GM12865 (cell line): Measurements from ENCODE around the gene ZNF148.

Source experiments
- DNase-seq: peaks from one replicate; pipeline ENCODE4 v3.0.0; 2010; ENCODE audit warnings: low read depth
- H3K4me3 ChIP-seq: 2 replicates; pipeline ENCODE4 v1.5.1; 2011; ENCODE audit warnings: mild to moderate bottlenecking, low read depth, low read length, control low read depth
- CTCF ChIP-seq: IDR thresholded peaks from 2 replicates; pipeline ENCODE4 v1.5.1; 2011; ENCODE audit warnings: low read length, control low read depth, low read depth, inconsistent platforms; ENCODE audit not compliant: insufficient read depth; ENCODE audit errors: missing control alignments

Gene ZNF148

GRCh38 chr3:125190786-125191185, 184.3 kb downstream of the ZNF148 start:
- H3K4me3 ChIP-seq: no peak overlapping the region
- no peak for TF ChIP-seq CTCF
- no peak for DNase-seq

GRCh38 chr3:125189378-125190165, 185.6 kb downstream of the ZNF148 start:
- no peak overlapping the region for H3K4me3 ChIP-seq
- DNase-seq: no peak
- TF ChIP-seq CTCF: no peak

GRCh38 chr3:125188955-125189354, 186.2 kb downstream of the ZNF148 start:
- no peak overlapping the region for H3K4me3 ChIP-seq
- no peak for DNase-seq
- TF ChIP-seq CTCF: no peak

GRCh38 chr3:125187599-125187910, 187.6 kb downstream of the ZNF148 start:
- no peak overlapping the region for H3K4me3 ChIP-seq
- no peak for TF ChIP-seq CTCF
- DNase-seq: no peak

GRCh38 chr3:125186800-125187598, 188.1 kb downstream of the ZNF148 start:
- TF ChIP-seq CTCF: no peak
- H3K4me3 ChIP-seq: no peak overlapping the region
- no peak for DNase-seq

GRCh38 chr3:125186261-125186787, 188.8 kb downstream of the ZNF148 start:
- no peak for TF ChIP-seq CTCF
- DNase-seq: peak; percentile 73
- no peak overlapping the region for H3K4me3 ChIP-seq

- TF ChIP-seq CTCF: no peak
- DNase-seq: no peak
- H3K4me3 ChIP-seq: no peak overlapping the region
These were observed 189.3 kb downstream of the ZNF148 start for GRCh38 chr3:125185805-125186204.
